Esophagus muscularis mucosa (tissue), 4 donors: ENCODE data around the gene NLRX1. TPM values are rescaled to one million over a fixed set of nuclear protein-coding genes. Genes with fewer than 3 reads are reported as not detected.
A peak's percentile ranks its signal among the peaks of the same experiment; 100 is the strongest.

Experiments used
- DNase-seq: peaks from one replicate; pipeline ENCODE4 v3.0.0-alpha.2; 2017; ENCODE audit errors: extremely low spot score
- H3K27ac ChIP-seq, 4 donors: fragments of 200-600 bp; sonication (generic); replicated peaks in 1 of 4; 1 replicate in 3 of 4; 2 replicates in 1 of 4; pipeline ENCODE4 v1.5.1; 2016 to 2019; ENCODE audit warnings: mild to moderate bottlenecking in 1 of 4
- H3K27me3 ChIP-seq, 4 donors: fragments of 200-600 bp; sonication (generic); one replicate each; pipeline versions ENCODE4 v1.5.1 to v1.6.0; 2016 to 2019
- H3K36me3 ChIP-seq, 4 donors: fragments of 200-600 bp; sonication (generic); one replicate each; pipeline ENCODE4 v1.5.1; 2016 to 2019
- H3K4me1 ChIP-seq, 4 donors: fragments of 200-600 bp; sonication (generic); one replicate each; pipeline ENCODE4 v1.5.1; 2016 to 2019
- H3K4me3 ChIP-seq, 4 donors: fragments of 200-600 bp; sonication (generic); 1 replicate in 2 of 4; 2 replicates in 2 of 4; pipeline ENCODE4 v1.5.1; 2016 to 2019; ENCODE audit warnings: mild to moderate bottlenecking in 4 of 4, moderate library complexity in 1 of 4
- H3K9me3 ChIP-seq, 4 donors: fragments of 200-600 bp; sonication (generic); 1 replicate in 3 of 4; 2 replicates in 1 of 4; pipeline ENCODE4 v1.5.1; 2016 to 2019
- EP300 ChIP-seq: sonication (generic); formaldehyde crosslinking; IDR thresholded peaks from one replicate; pipeline ENCODE4 v1.6.1; 2017; ENCODE audit warnings: antibody characterized with exemption
- POLR2A ChIP-seq: fragments of 450-650 bp; IDR thresholded peaks from one replicate; pipeline ENCODE4 v1.6.1; 2017; ENCODE audit warnings: antibody characterized with exemption, moderate library complexity, mild to moderate bottlenecking, low read depth
- POLR2AphosphoS5 ChIP-seq, 2 donors: sonication (generic); formaldehyde crosslinking; IDR thresholded peaks; one replicate each; pipeline ENCODE4 v1.6.1; 2017; ENCODE audit warnings: antibody characterized with exemption in 2 of 2
- whole genome bisulfite sequencing: methylation state at CpG from one replicate; pipeline ENCODE4 v1.1.5; 2018; 5-methylcytosine and 5-hydroxymethylcytosine counted together
- intact Hi-C: fragments of 100-400 bp; cut with DNase I; formaldehyde crosslinking; loops from one replicate; pipeline ENCODE4 v1.15.1; 2023
- total RNA-seq, 4 donors: library from RNA; depleted of rRNA; stranded (reverse); fragments of >200 nt; gene quantifications; one replicate each; pipeline versions ENCODE4 v1.1.0 to v1.2.1, GENCODE V29; 2016
- TF ChIP-seq, protein P1 (sequence below), 3 experiments: fragments of 200-600 bp in 2 of 3; fragments of 450-650 bp in 1 of 3; sonication (generic) in 2 of 3; IDR thresholded peaks; one replicate each; pipeline ENCODE4 v1.5.1; 2017 to 2019; ENCODE audit warnings: antibody characterized with exemption in 3 of 3, mild to moderate bottlenecking in 2 of 3, moderate library complexity in 1 of 3

NLRX1 gene
- total RNA-seq, 4 donors from 2014 or later: 21.5 to 47.3 (median 27.2) TPM

DNA sequence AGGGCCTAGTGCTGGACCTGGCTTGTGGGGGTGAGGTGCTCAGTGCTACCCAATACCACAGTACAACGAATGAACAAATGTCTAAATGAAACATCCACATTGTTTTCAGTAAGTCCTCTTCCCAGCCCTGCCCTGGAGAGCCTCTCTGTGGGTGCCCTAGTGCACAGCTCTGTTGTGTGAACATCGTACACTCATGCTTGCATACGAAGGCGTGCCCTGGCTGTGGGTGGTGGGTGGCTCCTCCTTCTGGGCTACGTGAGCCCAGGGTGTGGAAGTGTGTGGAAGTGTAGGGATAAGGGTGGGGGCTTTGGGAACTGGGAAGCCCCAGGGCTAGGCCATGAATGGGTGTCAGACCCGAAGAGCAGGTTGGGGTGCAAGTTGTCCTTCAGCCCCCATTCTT lies 592 bp upstream of the NLRX1 start:
- whole genome bisulfite sequencing: 58% methylated on average over 6 of the region's 6 CpGs
- peak overlapping the region in 1 of 4 donors; percentile 82 for H3K4me3 ChIP-seq
- H3K9me3 ChIP-seq: no peaks in the 10 kb centered on the region
- intact Hi-C loops: loop anchor here (2.0 kb wide), 1 partner anchor 29 kb away; no protein-coding TSS in a partner anchor
- H3K27ac ChIP-seq: peak overlapping the region in 2 of 4 donors; percentile 97 to 99
- H3K36me3 ChIP-seq: peaks cover 0 to 15% (median 4%) of the 10 kb centered on the region in 4 donors
- peaks cover 10 to 17% (median 11%) of the 10 kb centered on the region in 4 donors for H3K4me1 ChIP-seq
- no peaks in the 10 kb centered on the region for H3K27me3 ChIP-seq
- TF ChIP-seq POLR2AphosphoS5 (IDR thresholded peaks at IDR 0.05) (no peak), POLR2A (no peak), EP300 (no peak)
- TF ChIP-seq, protein P1, sequence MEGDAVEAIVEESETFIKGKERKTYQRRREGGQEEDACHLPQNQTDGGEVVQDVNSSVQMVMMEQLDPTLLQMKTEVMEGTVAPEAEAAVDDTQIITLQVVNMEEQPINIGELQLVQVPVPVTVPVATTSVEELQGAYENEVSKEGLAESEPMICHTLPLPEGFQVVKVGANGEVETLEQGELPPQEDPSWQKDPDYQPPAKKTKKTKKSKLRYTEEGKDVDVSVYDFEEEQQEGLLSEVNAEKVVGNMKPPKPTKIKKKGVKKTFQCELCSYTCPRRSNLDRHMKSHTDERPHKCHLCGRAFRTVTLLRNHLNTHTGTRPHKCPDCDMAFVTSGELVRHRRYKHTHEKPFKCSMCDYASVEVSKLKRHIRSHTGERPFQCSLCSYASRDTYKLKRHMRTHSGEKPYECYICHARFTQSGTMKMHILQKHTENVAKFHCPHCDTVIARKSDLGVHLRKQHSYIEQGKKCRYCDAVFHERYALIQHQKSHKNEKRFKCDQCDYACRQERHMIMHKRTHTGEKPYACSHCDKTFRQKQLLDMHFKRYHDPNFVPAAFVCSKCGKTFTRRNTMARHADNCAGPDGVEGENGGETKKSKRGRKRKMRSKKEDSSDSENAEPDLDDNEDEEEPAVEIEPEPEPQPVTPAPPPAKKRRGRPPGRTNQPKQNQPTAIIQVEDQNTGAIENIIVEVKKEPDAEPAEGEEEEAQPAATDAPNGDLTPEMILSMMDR (IDR thresholded peaks at IDR 0.05): no peak
- DNase-seq: no peak

GRCh38 chr11:119169282-119169719 lies 776 bp downstream of the NLRX1 start:
- no peak for DNase-seq
- TF ChIP-seq, protein P1 (IDR thresholded peaks at IDR 0.05): no peak
- peak; percentile 22 for TF ChIP-seq POLR2A
- TF ChIP-seq POLR2AphosphoS5 (IDR thresholded peaks at IDR 0.05): peak; percentile 71 to 85
- TF ChIP-seq EP300: no peak
- WGBS: 15% methylated on average over 14 of the region's 15 CpGs

DNA sequence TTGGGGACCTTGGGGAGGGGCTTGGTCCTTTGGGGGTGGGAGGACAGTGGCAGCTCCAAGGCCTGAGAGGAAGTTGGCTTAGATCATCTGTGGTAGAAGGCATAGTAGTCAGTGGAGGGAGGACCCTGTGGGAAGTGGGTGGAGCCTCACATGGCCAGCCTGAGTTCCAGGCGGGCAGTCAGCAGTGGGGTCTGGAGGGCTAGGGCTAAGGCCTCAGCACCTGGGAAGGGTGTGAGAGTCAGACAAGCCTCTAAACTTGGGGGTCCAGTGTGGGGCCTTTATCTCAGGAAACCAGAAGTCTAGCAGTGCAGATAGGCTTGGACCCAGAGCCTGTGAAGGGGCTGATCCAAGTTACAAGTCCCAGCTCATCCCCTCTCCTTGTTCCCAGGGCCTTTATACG lies 4.0 kb downstream of the NLRX1 start:
- no peak overlapping the region for H3K4me3 ChIP-seq
- no peaks in the 10 kb centered on the region for H3K27me3 ChIP-seq
- no peak overlapping the region for H3K27ac ChIP-seq
- peaks cover 24 to 61% (median 36%) of the 10 kb centered on the region in 4 donors for H3K36me3 ChIP-seq
- H3K4me1 ChIP-seq: peaks cover 10 to 25% (median 14%) of the 10 kb centered on the region in 4 donors
- TF ChIP-seq, protein P1 (IDR thresholded peaks at IDR 0.05): no peak
- TF ChIP-seq POLR2A: no peak
- no peak for TF ChIP-seq EP300
- no peak for TF ChIP-seq POLR2AphosphoS5 (IDR thresholded peaks at IDR 0.05)
- no peaks in the 10 kb centered on the region for H3K9me3 ChIP-seq
- intact Hi-C loops: no loop called here
- WGBS: 67% methylated on average over 2 of the region's 2 CpGs
- DNase-seq: no peak

More at GRCh38 chr11:119169282-119169719, 776 bp downstream of the NLRX1 start:
- intact Hi-C loops: loop anchor here (2.0 kb wide), 1 partner anchor 28 kb away; no protein-coding TSS in a partner anchor
- H3K4me1 ChIP-seq: peaks cover 10 to 17% (median 11%) of the 10 kb centered on the region in 4 donors
- no peaks in the 10 kb centered on the region for H3K27me3 ChIP-seq
- H3K36me3 ChIP-seq: peaks cover 9 to 28% (median 16%) of the 10 kb centered on the region in 4 donors
- peak overlapping the region; percentile 96 to 99 (median 96) for H3K27ac ChIP-seq
- H3K4me3 ChIP-seq: peak overlapping the region; percentile 82 to 94 (median 88)
- H3K9me3 ChIP-seq: no peaks in the 10 kb centered on the region

DNA sequence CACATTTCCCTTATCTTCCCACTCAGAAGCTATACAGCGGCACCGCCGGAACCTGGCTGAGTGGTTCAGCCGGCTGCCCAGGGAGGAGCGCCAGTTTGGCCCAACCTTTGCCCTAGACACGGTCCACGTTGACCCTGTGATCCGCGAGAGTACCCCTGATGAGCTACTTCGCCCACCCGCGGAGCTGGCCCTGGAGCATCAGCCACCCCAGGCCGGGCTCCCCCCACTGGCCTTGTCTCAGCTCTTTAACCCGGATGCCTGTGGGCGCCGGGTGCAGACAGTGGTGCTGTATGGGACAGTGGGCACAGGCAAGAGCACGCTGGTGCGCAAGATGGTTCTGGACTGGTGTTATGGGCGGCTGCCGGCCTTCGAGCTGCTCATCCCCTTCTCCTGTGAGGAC lies 4.9 kb downstream of the NLRX1 start:
- intact Hi-C loops: no loop called here
- TF ChIP-seq, protein P1 (IDR thresholded peaks at IDR 0.05): no peak
- no peak for TF ChIP-seq POLR2AphosphoS5 (IDR thresholded peaks at IDR 0.05)
- no peak for TF ChIP-seq POLR2A
- no peak for TF ChIP-seq EP300
- peaks cover 24 to 68% (median 43%) of the 10 kb centered on the region in 4 donors for H3K36me3 ChIP-seq
- no peak for DNase-seq
- H3K9me3 ChIP-seq: no peaks in the 10 kb centered on the region
- H3K4me3 ChIP-seq: no peak overlapping the region
- H3K27ac ChIP-seq: no peak overlapping the region
- 100% methylated on average over 6 of the region's 21 CpGs for WGBS
- no peaks in the 10 kb centered on the region for H3K27me3 ChIP-seq
- peaks cover 10 to 27% (median 15%) of the 10 kb centered on the region in 4 donors for H3K4me1 ChIP-seq
